Mesodermal cell (in vitro differentiated cells): Measurements from ENCODE around the gene SHC1.
"Not testable (repeated sequence)": the region's sequence is repeated elsewhere in the genome, so short reads cannot be mapped to it uniquely, and the experiment has no call there.

Experiments used
- H3K27ac ChIP-seq: 2 replicates; pipeline ENCODE4 v1.7.0; 2013; ENCODE audit warnings: mild to moderate bottlenecking, low read depth, low read length, moderate library complexity; ENCODE audit not compliant: severe bottlenecking
- H3K36me3 ChIP-seq: 2 replicates; pipeline ENCODE4 v1.7.1; 2013; ENCODE audit warnings: mild to moderate bottlenecking, low read length, moderate library complexity; ENCODE audit not compliant: control insufficient read depth, insufficient read depth
- H3K4me1 ChIP-seq: one replicate; pipeline ENCODE4 v1.7.1; 2013; ENCODE audit warnings: mild to moderate bottlenecking, low read length; ENCODE audit not compliant: insufficient read depth, control insufficient read depth, poor library complexity, severe bottlenecking
- H3K4me3 ChIP-seq: 2 replicates; pipeline ENCODE4 v1.7.0; 2013; ENCODE audit warnings: low read length, control low read depth, mild to moderate bottlenecking; ENCODE audit not compliant: insufficient read depth, poor library complexity, severe bottlenecking; ENCODE audit errors: extremely low read depth
- H3K9me3 ChIP-seq: 2 replicates; pipeline ENCODE4 v1.7.1; 2013; ENCODE audit warnings: mild to moderate bottlenecking, low read length, moderate library complexity; ENCODE audit not compliant: control insufficient read depth
- WGBS, 2 experiments: methylation state at CpG; one replicate each; pipeline ENCODE4 v1.1.5; 2013; ENCODE audit warnings: missing lambda C conversion rate in 2 of 2; ENCODE audit not compliant: insufficient coverage in 2 of 2; 5-methylcytosine and 5-hydroxymethylcytosine counted together

The SHC1 gene

GRCh38 chr1:155000726-155001424, 30.3 kb upstream of the SHC1 start:
- H3K4me3 ChIP-seq, result peak overlapping the region; percentile 61
- WGBS, 2 experiments, result 1 to 2% methylated on average over 24 to 26 of the region's 43 CpGs
- H3K4me1 ChIP-seq, result peaks cover 17% of the 10 kb centered on the region
- H3K27ac ChIP-seq, result peak overlapping the region; percentile 89
- H3K9me3 ChIP-seq, result no peaks in the 10 kb centered on the region
- H3K36me3 ChIP-seq, result no peaks in the 10 kb centered on the region

DNA sequence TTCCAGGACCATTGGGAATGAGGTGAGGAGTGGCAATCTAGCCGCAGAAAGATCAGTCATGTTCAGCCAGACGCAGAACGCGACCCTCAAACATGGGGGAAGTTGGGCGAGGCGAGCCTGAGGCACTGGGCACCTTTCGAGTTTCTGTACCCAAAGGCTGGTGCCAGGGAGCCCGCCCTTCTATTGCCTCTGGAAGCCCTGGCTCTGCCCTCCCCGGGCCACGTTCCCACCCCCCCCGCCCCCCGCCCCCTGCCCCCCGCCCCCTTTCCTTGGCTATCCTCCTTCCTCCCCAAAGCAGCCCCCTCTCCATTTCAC, 29.8 kb upstream of the SHC1 start:
- Histone ChIP-seq H3K27ac (peak overlapping the region; percentile 89), H3K36me3 (no peaks in the 10 kb centered on the region), H3K9me3 (no peaks in the 10 kb centered on the region), H3K4me3 (peak overlapping the region; percentile 61), H3K4me1 (peaks cover 17% of the 10 kb centered on the region)
- 0% methylated on average over 2 to 7 of the region's 13 CpGs for WGBS, 2 experiments

DNA sequence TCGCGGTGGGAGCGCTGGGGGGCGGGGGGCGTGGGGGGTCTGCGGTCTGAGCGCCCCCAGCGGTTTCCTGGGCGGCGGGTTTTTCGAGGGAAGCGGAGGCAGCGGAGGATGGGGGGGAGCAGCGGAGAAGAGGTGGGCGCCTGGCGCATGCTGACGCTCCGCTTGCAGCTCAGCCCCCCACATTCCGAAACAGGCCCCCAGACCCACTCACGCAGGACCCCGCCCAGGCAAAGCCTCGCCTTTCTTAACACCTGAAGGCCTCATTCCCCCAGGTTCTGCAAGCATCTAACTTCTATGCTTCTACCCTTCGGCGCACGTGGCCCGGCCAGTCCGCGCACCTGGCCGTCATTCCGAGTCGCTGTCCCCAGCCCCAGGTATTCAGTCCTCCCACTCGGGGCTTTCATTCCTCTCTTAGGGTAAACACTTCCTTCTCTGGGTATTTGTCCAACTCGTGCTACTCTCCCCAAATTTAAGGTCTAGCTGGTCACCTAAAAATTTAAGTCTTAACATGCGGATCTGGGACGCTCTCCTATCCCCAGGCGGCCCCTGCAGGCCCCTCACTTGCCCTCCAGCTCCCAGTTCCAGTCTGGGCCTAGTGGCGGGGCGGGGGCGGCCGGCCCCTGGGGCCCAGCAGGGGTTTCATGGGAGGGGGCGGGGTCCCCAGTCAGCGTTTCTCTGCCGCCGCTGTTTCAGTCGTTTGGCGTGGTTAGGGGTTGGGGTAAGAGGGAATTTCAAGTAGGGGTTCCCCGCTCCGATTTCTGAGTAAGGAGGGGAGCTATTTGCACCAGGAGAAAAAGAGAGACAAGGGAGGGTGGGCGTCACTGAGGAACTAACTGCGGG, 29.2 kb upstream of the SHC1 start:
- peak overlapping the region; percentile 85 for H3K27ac ChIP-seq
- H3K4me1 ChIP-seq, result peaks cover 17% of the 10 kb centered on the region
- WGBS, 2 experiments, result 3% methylated on average over 30 to 39 of the region's 50 CpGs
- no peaks in the 10 kb centered on the region for H3K36me3 ChIP-seq
- H3K4me3 ChIP-seq, result peak overlapping the region; percentile 61
- H3K9me3 ChIP-seq, result no peaks in the 10 kb centered on the region

GRCh38 chr1:154998818-154999570, 28.4 kb upstream of the SHC1 start:
- Histone ChIP-seq H3K27ac (peak overlapping the region; percentile 85), H3K9me3 (no peaks in the 10 kb centered on the region), H3K4me1 (peaks cover 10% of the 10 kb centered on the region), H3K4me3 (peak overlapping the region; percentile 61), H3K36me3 (no peaks in the 10 kb centered on the region)
- 21 to 37% methylated on average over 24 to 27 of the region's 40 CpGs for whole genome bisulfite sequencing, 2 experiments

- Histone ChIP-seq H3K9me3 (no peaks in the 10 kb centered on the region), H3K4me3 (no peak overlapping the region), H3K4me1 (peaks cover 16% of the 10 kb centered on the region), H3K36me3 (no peaks in the 10 kb centered on the region), H3K27ac (no peak overlapping the region)
- 92 to 95% methylated on average over 9 to 10 of the region's 16 CpGs for WGBS, 2 experiments
Measured at GRCh38 chr1:154998201-154998780, 27.7 kb upstream of the SHC1 start.

DNA sequence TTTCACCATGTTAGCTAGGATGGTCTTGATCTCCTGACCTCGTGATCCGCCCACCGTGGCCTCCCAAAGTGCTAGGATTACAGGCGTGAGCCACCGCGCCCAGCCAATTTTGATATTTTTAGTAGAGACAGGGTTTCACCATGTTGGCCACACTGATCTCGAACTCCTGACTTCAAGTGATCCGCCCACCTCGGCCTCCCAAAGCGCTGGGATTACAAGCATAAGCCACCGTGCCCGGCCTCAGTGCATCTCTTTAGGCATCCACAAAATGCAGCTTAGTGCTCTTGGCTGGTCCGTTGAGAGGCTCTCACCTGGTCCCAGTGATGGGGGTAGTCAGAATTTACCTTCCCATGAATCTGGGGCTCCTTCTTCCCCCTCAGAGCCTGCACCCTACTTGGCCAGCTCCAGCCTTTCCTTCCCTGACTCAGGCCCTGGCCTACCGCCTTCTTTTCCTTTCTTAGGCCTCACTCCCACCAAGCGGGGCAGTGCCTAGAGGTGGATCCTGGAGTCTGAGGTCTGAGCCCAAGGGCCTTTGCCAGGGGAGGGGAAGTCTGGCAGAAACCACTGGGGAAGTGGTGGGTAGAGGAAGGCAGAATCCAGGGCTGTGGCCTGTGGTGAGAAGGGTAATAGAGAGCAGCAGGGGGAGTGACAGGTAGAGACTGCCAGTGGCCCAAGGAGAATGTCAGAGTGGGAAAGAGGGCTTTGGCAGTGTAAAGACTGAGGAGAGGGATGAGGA, 26.6 kb upstream of the SHC1 start:
- no peak overlapping the region for H3K27ac ChIP-seq
- H3K36me3 ChIP-seq, result peaks cover 2% of the 10 kb centered on the region
- 92 to 94% methylated on average over 12 to 14 of the region's 15 CpGs for WGBS, 2 experiments
- no peaks in the 10 kb centered on the region for H3K9me3 ChIP-seq
- no peak overlapping the region for H3K4me3 ChIP-seq
- peaks cover 16% of the 10 kb centered on the region for H3K4me1 ChIP-seq

GRCh38 chr1:154995301-154995983, 24.9 kb upstream of the SHC1 start:
- WGBS, 2 experiments, result 79 to 100% methylated on average over 2 of the region's 13 CpGs
- H3K9me3 ChIP-seq, H3K27ac ChIP-seq, H3K4me3 ChIP-seq: not testable (repeated sequence)
- Histone ChIP-seq H3K4me1 (peaks cover 13% of the 10 kb centered on the region), H3K36me3 (peaks cover 11% of the 10 kb centered on the region)

DNA sequence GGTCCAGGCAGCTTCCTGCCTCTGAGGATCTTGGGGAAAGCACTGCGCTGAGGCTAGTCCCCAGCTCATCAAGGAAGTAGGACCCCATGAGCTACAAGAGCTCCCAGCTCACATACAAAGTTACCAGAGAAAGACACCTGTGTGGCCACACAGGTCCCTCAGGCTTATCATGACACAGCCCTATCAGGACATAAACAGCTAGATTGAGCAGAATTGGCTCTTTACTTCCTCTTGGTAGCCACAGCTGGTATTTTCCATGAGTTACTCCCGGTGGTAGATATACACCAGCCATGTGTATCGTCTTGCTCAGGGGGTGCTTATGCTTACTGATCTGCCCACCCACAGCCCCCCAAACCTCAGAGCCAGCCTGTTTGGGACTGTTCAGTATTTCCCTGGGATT, 24.0 kb upstream of the SHC1 start:
- peaks cover 8% of the 10 kb centered on the region for H3K4me1 ChIP-seq
- no peak overlapping the region for H3K4me3 ChIP-seq
- WGBS, 2 experiments, result 81 to 96% methylated on average over 3 of the region's 3 CpGs
- no peaks in the 10 kb centered on the region for H3K9me3 ChIP-seq
- no peak overlapping the region for H3K27ac ChIP-seq
- peaks cover 19% of the 10 kb centered on the region for H3K36me3 ChIP-seq

DNA sequence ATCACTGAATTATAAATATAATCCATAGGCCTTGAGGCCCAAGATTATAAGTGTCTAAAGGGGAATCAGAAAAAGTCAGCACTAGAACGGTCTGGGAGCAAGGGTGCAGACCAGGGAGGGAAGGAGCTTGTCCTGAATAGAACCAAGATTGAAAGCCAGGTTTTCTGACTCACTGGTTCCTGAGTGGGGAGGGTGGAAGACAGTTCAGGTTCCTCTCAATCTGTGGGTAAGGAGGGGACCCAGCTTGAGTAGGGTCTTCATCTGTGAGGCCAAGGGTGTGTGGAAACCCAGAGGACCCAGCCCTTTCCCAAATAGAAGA, 23.7 kb upstream of the SHC1 start:
- peaks cover 7% of the 10 kb centered on the region for H3K4me1 ChIP-seq
- no peak overlapping the region for H3K4me3 ChIP-seq
- no peaks in the 10 kb centered on the region for H3K9me3 ChIP-seq
- peaks cover 22% of the 10 kb centered on the region for H3K36me3 ChIP-seq
- no peak overlapping the region for H3K27ac ChIP-seq
- WGBS, 2 experiments, result 83 to 100% methylated on average over 1 of the region's 1 CpG
